ENCODE measurements around the gene CDK16.

CDK16 gene

DNA sequence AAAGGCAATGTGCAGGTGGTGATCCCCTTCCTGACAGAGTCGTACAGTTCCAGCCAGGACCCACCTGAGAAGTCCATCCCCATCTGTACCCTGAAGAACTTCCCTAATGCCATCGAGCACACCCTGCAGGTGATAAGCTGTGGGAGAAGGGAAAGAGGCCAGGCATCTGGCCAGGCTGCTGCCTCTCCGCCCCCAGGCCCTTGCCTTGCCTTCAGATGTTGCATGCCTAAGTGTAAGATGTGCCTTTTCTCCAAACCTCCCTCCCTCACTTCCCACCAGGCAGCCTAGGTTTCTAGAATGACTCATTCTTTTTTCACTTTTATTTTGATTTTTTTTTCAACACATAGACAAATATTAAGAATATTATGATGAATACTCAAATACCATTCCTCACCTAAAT is 12.2 kb upstream of the CDK16 start:
- DNase-seq (ENCODE audit: extremely low read depth in 1 of 2, low read depth in 1 of 2): no peak

DNA sequence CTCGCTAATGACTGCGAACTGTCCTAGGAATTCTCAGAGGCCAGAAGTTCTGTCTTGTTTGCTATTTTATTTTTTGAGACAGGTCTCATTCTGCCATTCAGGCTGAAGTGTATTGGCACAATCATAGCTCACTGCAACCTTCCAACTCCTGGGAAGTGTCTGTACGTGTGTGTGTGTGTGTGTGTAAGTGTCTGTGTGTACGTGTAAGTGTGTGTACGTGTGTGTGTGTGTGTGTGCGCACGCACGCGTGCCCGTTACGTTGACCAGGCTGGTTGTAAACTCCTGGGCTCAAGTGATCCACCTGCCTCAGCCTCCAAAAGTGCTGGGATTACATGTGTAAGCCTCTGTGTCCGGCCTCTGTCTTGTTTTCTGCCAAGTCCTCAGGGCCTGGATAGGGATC is 10.4 kb upstream of the CDK16 start:
- no peak for DNase-seq (ENCODE audit: extremely low read depth in 1 of 2, low read depth in 1 of 2)

DNA sequence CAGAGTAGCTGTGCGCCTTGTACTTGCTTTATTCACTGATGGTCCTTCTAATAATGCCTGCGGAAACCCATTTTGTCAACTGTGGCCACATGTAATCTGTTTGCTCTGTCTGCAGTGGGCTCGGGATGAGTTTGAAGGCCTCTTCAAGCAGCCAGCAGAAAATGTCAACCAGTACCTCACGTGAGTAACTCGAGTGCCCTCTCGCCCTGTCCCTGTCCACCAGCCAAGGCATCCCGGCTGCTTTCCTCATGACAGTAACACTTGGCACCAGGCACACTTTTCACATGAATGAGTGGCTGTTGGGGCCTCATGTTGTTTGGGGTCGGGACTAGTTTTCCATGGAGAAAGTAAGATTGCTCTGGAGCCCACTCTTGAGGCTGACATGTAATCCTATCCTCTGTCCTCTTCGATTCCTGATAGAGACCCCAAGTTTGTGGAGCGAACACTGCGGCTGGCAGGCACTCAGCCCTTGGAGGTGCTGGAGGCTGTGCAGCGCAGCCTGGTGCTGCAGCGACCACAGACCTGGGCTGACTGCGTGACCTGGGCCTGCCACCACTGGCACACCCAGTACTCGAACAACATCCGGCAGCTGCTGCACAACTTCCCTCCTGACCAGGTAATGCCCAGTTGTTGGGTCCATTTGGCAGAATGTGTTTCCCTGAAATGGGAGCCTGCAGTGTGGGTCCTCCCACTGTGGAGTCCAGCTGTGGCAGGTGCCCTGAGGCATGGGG is 8.8 kb upstream of the CDK16 start:
- no peak for DNase-seq (ENCODE audit: extremely low read depth in 1 of 2, low read depth in 1 of 2)

DNA sequence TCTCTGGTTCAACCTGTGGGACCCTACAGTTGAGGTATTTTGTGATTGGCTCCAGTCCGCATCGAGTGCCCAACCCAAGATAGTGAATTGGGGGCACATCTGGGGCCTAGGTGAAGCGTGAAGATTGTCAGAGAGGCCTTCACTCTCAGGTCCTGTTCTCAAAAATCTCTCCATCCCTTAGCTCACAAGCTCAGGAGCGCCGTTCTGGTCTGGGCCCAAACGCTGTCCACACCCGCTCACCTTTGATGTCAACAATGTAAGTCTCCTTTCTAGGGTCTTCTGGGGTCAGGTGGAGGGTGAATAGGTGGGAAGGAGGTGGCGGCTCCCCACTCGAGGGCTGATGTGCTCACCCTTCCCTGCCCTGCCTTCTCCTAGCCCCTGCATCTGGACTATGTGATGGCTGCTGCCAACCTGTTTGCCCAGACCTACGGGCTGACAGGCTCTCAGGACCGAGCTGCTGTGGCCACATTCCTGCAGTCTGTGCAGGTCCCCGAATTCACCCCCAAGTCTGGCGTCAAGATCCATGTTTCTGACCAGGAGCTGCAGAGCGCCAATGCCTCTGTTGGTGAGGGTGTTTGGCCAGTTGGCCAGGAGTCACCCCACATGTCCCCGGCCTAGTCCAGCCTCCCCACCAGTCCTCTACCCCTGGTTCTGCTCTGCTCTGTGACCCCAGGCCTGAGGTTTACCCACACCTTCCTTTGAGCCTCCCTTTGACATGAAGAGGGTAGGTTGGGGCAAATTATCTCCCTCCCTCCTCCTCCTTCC is 7.6 kb upstream of the CDK16 start:
- no peak for DNase-seq (ENCODE audit: extremely low read depth in 1 of 2, low read depth in 1 of 2)

DNA sequence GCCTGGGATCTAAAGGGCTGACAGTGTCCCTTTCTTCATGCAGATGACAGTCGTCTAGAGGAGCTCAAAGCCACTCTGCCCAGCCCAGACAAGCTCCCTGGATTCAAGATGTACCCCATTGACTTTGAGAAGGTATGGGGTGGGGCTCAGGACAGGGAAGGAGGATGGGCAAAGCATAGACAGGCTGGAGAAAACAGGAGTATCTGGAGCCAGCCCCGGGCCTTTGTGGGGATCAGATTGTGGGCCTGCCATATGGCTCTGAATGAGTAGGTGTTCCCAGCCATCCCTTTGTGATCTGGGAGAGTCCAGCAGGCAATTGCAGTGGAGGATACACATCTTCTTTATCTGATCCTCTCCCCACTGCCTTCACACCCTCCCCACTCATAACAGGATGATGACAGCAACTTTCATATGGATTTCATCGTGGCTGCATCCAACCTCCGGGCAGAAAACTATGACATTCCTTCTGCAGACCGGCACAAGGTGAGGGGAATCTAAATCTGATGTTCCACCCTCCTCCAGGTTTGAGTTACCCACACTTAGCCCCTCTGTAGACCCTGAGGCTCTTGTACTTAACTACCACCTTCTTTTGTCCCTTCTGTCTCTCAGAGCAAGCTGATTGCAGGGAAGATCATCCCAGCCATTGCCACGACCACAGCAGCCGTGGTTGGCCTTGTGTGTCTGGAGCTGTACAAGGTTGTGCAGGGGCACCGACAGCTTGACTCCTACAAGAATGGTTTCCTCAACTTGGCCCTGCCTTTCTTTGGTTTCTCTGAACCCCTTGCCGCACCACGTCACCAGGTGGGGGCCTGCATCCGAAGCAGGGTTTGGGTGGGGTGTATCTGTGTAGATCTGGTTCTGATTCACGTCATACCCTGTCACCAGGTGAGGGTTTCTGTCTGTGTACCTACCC is 5.8 kb upstream of the CDK16 start:
- DNase-seq (ENCODE audit: extremely low read depth in 1 of 2, low read depth in 1 of 2): no peak

DNA sequence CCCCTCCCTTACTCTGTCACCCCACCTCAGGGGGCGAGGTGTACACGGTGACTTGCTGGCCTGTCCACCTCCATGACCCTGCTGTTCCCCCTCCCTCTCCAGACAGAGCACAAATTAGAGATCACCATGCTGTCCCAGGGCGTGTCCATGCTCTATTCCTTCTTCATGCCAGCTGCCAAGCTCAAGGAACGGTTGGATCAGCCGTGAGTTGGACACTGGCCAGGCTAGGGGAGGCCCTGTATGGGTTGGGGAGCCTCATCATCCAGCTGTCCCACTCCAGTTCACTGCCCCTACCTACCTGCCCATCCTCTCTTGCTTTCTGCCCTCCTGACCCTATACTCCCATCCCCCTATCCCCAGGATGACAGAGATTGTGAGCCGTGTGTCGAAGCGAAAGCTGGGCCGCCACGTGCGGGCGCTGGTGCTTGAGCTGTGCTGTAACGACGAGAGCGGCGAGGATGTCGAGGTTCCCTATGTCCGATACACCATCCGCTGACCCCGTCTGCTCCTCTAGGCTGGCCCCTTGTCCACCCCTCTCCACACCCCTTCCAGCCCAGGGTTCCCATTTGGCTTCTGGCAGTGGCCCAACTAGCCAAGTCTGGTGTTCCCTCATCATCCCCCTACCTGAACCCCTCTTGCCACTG is 3.9 kb upstream of the CDK16 start:
- no peak for DNase-seq (ENCODE audit: extremely low read depth in 1 of 2, low read depth in 1 of 2)

DNA sequence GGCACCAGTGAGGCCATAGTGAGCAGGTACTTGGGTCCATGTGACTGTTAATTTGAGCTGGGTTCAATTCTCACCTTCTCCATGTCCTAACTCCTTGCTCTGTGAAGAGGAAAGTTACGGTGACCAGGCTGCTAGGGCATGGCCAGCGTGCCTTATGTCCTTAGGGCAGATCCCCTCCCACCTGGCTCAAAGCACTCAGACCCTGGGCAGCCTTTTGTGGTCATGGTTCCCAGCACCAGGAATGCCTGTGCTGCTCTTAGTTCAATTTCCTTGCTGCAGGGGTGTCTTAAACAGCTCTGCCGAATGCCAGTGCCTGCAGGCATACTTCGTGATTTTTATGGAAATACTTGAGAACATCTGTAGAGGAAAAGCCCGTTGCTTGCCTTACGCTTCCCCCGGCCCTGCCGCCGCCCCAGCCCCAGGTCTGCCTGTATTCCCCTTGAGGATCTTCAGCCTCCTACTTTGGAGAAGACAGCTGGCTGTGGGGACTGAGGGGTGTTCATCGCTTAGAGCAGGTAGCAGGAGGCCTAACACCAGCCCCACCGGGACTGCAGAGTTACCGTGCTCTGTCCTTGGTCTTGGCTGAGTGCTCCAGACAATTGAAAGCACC is 3.1 kb upstream of the CDK16 start:
- DNase-seq (ENCODE audit: extremely low read depth in 1 of 2, low read depth in 1 of 2): no peak

DNA sequence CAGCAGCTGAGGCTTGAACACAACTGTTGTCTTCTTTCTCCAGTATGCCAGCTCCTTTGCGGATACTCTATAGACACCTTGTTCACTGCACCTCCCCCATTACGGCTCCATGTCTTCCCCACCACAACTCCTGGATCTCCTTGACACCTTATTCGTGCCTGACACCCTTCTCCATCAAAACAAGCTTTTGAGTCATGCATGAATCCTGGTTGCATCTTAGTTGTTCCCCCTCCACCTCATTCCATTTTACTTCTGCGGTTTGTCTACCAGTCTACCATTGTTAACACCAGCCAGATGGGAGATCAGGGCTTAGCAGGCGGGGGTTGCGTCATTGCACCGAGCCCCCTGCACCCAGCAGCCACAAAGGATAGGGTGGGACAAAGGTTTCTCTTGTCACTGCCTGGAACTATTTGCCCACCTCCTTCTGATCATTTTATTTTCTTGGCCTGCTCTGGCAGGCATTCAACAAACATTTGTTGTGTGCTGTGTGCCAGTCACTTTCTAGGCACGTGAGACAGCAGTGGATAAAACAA is 2.0 kb upstream of the CDK16 start:
- no peak for DNase-seq (ENCODE audit: extremely low read depth in 1 of 2, low read depth in 1 of 2)

DNA sequence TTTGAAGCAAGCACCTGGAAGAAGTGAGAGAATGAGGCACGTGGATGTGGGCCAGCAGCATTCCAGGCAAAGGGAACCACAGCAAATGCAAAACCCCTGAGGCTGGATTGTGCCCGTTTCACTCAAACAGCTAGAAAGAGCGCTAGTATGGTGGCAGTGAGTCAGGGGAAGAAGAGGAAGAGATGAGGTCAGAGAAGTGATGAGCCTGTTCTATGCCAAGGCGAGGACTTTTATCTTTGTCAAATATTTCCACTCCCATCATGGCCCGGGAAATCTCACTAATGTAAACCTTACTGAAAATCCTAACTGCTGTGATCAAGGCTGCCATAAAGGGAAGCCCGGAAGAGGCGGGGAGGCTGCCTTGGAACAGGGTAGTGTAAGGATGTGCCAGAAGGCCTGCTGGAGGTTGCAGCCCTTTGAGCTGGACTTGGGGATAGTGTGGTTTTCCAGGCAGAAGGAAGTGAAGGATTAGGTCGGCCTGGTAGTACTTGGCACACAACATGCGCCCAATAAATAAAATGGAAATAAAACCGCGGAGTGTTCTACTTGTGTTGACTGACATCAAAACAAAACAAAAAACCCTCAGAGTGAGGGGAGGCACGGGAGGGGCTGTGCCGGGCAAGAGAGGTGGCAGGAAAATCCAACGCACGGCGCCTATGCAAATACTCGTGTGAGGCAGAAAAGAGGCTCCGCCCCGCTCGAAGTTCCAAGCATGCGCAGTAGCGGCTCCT is 1.2 kb upstream of the CDK16 start:
- no peak for DNase-seq (ENCODE audit: extremely low read depth in 1 of 2, low read depth in 1 of 2)

DNA sequence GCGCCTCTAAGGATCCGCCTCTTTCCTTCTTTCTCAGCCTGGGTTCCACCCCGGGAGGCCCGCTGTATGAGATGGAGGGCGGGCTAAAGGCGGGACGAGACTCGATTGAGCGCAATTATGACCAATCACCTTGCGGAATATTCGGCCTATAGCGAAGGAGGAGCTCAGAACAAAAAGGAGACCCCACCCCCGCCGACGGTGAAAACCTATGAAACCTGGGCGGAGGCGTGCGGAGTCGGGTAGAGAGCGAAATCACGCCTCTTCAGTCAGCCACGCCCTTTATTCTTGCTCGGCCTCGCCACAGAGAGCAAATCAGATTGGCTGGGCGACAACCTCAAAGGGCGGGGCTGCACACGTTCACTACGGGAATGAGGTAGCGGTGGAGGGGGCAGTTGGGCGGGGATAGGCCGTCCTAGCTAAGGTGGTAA is 615 bp upstream of the CDK16 start:
- DNase-seq (ENCODE audit: extremely low read depth in 1 of 2, low read depth in 1 of 2): peak; percentile 89 to 93

DNA sequence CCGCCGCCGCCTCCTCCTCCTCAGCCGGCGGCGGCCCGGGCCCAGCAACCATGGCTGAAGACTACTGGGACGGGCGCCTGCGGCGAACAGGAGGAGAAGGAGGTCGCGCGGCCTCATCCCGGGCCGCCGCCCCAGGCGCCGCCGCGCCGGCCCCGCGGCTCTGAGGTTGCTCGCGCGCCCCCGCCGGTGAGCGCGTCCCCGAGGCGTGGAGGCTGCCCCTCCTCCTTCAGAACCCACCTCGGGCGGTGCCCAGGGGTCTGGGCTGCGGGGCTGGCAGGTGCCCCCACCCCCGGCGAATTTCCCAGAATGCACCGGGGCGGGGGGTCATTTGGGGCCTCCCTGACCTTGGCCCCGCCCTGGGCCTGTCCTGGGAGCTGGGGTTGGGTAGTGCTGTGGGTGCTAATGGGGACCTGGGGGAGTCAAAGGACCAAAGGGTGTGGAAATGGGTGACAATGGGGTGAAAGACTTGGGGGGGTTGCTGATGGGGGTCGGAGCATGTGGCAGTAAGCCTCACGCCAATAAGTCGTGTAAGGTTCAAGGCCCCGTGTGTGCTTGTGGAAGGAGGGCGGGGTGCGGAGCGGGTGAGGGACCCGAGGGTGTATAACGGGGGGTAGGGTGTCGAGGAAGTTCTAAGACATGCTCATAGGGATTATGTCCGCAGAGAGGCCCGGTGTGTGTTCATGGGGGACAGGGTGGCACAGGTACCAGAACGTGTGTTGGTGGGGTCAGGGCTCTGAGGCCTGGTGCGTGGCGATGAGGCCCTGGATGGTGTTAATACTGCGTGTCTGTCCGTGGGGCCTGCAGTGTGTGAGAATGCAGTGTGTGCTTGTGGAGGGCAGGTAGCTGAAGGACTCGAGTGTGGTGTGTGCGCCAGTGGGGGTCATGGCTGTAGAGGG is 687 bp downstream of the CDK16 start:
- peak; percentile 15 to 18 for DNase-seq (ENCODE audit: extremely low read depth in 1 of 2, low read depth in 1 of 2)

DNA sequence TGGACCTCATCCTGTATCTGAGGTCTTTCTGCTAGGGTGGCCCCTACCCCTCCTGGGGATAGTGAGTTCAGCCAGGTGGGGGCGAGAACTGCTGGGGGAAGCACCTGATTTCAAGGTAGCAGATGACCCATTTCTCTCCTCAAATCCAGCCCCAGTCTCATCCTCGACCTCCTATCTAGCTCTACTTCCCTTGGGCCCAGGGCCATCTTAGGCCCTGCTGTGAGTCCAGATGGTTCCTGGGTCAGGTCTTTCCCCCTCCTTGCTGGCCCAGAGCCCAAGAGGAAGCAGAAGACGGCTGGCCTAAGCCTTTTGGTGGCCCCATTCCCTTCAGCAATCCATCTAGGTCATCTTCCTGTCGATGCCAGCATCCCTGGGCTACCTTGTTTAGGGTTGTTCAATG is 3.3 kb downstream of the CDK16 start:
- DNase-seq (ENCODE audit: extremely low read depth in 1 of 2, low read depth in 1 of 2): no peak

DNA sequence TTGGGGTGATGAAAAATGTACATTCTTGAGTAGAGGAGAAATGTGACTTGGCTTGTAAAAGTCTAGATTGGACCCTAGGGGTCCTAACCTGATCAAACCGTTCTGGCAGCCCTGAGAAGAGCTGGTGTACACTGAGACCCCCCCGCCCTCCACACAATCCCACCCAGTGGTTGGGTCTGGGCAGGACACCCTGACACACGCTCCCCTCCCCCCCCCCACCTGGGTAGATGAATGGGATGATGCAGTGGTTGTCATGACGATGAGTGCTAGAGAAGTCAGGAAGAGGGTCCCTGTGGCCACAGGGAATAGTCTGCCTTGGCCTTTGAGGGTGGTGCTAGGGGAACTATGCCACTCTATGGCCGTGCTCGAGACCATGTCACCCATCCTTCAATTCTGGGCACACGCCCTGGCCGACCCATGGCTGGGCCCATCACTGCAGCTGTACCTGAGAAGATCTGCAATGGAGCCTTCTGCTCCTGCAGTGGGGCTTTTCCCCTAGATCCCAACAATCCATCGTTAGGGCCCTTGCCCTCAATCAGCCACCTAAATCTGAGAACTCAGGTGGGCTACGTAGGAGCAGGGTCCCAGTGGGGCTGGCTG is 4.4 kb downstream of the CDK16 start:
- no peak for DNase-seq (ENCODE audit: extremely low read depth in 1 of 2, low read depth in 1 of 2)

DNA sequence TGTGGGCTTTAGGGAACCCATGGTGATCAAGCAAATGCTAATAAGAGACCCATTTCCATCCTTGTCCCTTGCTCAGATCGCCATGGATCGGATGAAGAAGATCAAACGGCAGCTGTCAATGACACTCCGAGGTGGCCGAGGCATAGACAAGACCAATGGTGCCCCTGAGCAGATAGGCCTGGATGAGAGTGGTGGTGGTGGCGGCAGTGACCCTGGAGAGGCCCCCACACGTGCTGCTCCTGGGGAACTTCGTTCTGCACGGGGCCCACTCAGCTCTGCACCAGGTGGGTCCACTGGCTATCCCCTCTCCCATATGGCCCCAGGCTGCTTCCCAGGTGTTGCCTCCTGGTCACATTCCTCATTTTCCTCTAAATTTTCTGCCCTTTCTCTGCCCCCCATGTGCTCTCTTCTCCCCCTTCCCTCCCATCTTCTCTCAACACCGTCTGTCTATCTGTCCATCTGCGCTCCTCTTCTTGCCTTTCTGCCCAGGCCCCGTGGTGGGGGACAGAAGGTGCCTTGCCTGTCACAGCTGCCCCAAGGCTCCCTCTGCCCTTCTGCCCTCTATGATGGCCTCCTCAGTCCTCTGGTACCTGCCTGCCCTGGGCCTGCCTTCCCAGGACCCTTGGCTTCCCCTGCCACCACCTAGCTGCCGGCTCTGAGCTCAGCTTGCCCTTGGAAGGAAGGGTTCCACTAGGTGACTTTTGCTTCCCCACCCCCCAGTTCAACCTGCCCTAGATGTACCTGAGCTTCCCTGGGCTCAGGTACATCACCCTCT is 5.2 kb downstream of the CDK16 start:
- no peak for DNase-seq (ENCODE audit: extremely low read depth in 1 of 2, low read depth in 1 of 2)

DNA sequence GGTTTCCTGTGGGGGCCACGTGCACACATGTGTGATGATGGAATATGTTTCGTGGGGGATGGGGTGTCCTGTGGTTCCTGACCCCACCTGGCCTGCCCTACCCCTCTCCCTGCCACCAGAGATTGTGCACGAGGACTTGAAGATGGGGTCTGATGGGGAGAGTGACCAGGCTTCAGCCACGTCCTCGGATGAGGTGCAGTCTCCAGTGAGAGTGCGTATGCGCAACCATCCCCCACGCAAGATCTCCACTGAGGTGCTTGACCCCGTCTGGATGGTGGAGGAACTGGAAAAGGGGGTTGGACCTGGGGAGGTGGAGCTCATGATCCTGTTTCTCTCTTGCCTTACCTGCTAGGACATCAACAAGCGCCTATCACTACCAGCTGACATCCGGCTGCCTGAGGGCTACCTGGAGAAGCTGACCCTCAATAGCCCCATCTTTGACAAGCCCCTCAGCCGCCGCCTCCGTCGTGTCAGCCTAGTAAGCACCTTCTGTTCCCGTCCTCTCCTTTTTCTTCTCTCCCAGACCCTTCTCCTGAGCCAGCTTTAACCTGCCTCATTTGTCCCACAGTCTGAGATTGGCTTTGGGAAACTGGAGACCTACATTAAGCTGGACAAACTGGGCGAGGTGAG is 5.9 kb downstream of the CDK16 start:
- no peak for DNase-seq (ENCODE audit: extremely low read depth in 1 of 2, low read depth in 1 of 2)

DNA sequence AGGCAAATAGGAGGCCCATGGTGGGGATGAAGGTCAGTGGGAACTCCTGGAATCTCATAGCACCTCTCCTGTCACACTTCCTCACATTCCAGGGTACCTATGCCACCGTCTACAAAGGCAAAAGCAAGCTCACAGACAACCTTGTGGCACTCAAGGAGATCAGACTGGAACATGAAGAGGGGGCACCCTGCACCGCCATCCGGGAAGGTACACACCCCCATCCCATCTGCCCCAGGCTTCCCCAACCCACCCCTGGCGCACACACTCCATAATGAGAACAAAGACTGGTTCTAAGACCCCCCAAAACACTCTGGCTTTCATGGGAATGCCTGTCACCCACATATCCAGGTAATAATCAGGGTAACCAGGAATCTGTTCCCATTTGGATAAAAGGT is 6.4 kb downstream of the CDK16 start:
- no peak for DNase-seq (ENCODE audit: extremely low read depth in 1 of 2, low read depth in 1 of 2)

DNA sequence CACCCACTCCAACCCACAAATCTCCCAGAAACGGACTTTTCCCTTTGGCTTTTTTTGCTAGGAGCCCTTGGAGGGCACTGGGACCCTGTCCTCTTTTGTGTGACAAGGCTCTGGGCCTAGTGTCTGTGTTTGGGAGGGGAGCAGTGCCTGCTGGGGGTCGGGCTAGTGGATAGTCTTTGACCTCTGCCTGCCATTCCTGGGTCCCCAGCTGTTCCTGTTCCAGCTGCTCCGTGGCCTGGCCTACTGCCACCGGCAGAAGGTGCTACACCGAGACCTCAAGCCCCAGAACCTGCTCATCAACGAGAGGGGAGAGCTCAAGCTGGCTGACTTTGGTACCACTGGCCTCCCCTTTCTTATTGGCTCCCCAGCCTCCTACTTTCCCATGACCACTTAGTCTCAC is 7.6 kb downstream of the CDK16 start:
- no peak for DNase-seq (ENCODE audit: extremely low read depth in 1 of 2, low read depth in 1 of 2)

Data from stimulated activated CD8-positive, alpha-beta memory T cell treated with anti-CD3 and anti-CD28 coated beads, Interleukin-7, amount 100 ng/mL, for 48 hours (primary cell).